Neural cell (in vitro differentiated cells): ENCODE measurements around the gene TCTN3. TPM values are rescaled to one million over a fixed set of nuclear protein-coding genes. Genes with fewer than 3 reads are reported as not detected.

Source experiments
- H2AFZ ChIP-seq: fragments of 200-600, 300-800 bp; sonication (generic), shearing (Covaris generic); 2 replicates; pipeline ENCODE4 v1.6.0; 2014; ENCODE audit warnings: low read depth, mild to moderate bottlenecking, antibody characterized with exemption, low read length, moderate library complexity
- H3F3A ChIP-seq: fragments of 200-600 bp; shearing (Covaris generic); 2 replicates; pipeline ENCODE4 v1.6.1; 2016; ENCODE audit warnings: mild to moderate bottlenecking, moderate library complexity, mixed read lengths, antibody characterized with exemption, low read length; ENCODE audit not compliant: insufficient read depth, poor library complexity, severe bottlenecking
- H3K27ac ChIP-seq: fragments of 200-600, 300-800 bp; sonication (generic), shearing (Covaris generic); 2 replicates; pipeline ENCODE4 v1.5.1; 2014; ENCODE audit warnings: mild to moderate bottlenecking, low read length, moderate library complexity
- H3K27me3 ChIP-seq: fragments of 300-800, 200-600 bp; sonication (generic), shearing (Covaris generic); 2 replicates; pipeline ENCODE4 v1.6.0; 2014; ENCODE audit warnings: mild to moderate bottlenecking, low read depth, low read length, moderate library complexity; ENCODE audit not compliant: insufficient read depth
- H3K36me3 ChIP-seq: fragments of 300-800, 200-600 bp; sonication (generic), shearing (Covaris generic); 2 replicates; pipeline ENCODE4 v1.5.1; 2014; ENCODE audit warnings: mild to moderate bottlenecking, antibody characterized with exemption, low read length, moderate library complexity; ENCODE audit not compliant: insufficient read depth
- H3K4me2 ChIP-seq: fragments of 300-800, 200-600 bp; sonication (generic), shearing (Covaris generic); 2 replicates; pipeline ENCODE4 v1.6.0; 2014; ENCODE audit warnings: mild to moderate bottlenecking, low read length
- H3K4me3 ChIP-seq: fragments of 300-800, 200-600 bp; sonication (generic), shearing (Covaris generic); 2 replicates; pipeline ENCODE4 v1.5.1; 2014; ENCODE audit warnings: mild to moderate bottlenecking, low read length, moderate library complexity
- H3K79me2 ChIP-seq: fragments of 200-600 bp; shearing (Covaris generic); replicated peaks from 2 replicates; pipeline ENCODE4 v1.6.0; 2014; ENCODE audit warnings: mild to moderate bottlenecking, low read length, moderate library complexity; ENCODE audit not compliant: insufficient read depth
- H3K9ac ChIP-seq: fragments of 300-800, 200-600 bp; sonication (generic), shearing (Covaris generic); 2 replicates; pipeline ENCODE4 v1.6.1; 2016; ENCODE audit warnings: mild to moderate bottlenecking, low read length, mixed read lengths
- H3K9me2 ChIP-seq: fragments of 200-600 bp; shearing (Covaris generic); 2 replicates; pipeline ENCODE4 v1.6.1; 2016; ENCODE audit warnings: mild to moderate bottlenecking, low read length, mixed read lengths; ENCODE audit not compliant: insufficient read depth
- H3K9me3 ChIP-seq: fragments of 200-600, 300-800 bp; sonication (generic), shearing (Covaris generic); 2 replicates; pipeline ENCODE4 v1.6.1; 2016; ENCODE audit warnings: mild to moderate bottlenecking, mixed run types, low read length, moderate library complexity, mixed read lengths
- H4K20me1 ChIP-seq: fragments of 200-600 bp; shearing (Covaris generic); 2 replicates; pipeline ENCODE4 v1.6.1; 2016; ENCODE audit warnings: mild to moderate bottlenecking, mixed run types; ENCODE audit not compliant: insufficient read depth
- CTCF ChIP-seq: fragments of 450-650 bp; IDR thresholded peaks from 2 replicates; pipeline ENCODE4 v1.5.1; 2014; ENCODE audit warnings: antibody characterized with exemption, mild to moderate bottlenecking, moderate library complexity; ENCODE audit not compliant: poor library complexity, severe bottlenecking
- EP300 ChIP-seq: fragments of 450-650 bp; conservative IDR thresholded peaks from 2 replicates; pipeline ENCODE4 v1.6.1; 2014; ENCODE audit warnings: antibody characterized with exemption, mild to moderate bottlenecking, moderate library complexity; ENCODE audit not compliant: poor library complexity, severe bottlenecking
- EZH2 ChIP-seq: fragments of 200-600, 300-800 bp; shearing (Covaris generic), sonication (generic); IDR thresholded peaks from 2 replicates; pipeline ENCODE4 v1.6.1; 2014; ENCODE audit warnings: antibody characterized with exemption, low read length, borderline replicate concordance, mild to moderate bottlenecking; ENCODE audit not compliant: insufficient read depth, poor library complexity, severe bottlenecking
- MXI1 ChIP-seq: fragments of 450-650 bp; conservative IDR thresholded peaks from 2 replicates; pipeline ENCODE4 v1.6.1; 2014; ENCODE audit warnings: antibody characterized with exemption, mild to moderate bottlenecking; ENCODE audit not compliant: poor library complexity, severe bottlenecking
- POLR2AphosphoS5 ChIP-seq: IDR thresholded peaks from 2 replicates; pipeline ENCODE4 v1.6.1; 2012
- RAD21 ChIP-seq: fragments of 450-650 bp; conservative IDR thresholded peaks from 2 replicates; pipeline ENCODE4 v1.6.1; 2014; ENCODE audit warnings: antibody characterized with exemption, mild to moderate bottlenecking, moderate library complexity
- REST ChIP-seq: IDR thresholded peaks from 2 replicates; pipeline ENCODE4 v1.6.1; 2012; ENCODE audit warnings: borderline replicate concordance
- SMC3 ChIP-seq: fragments of 450-650 bp; conservative IDR thresholded peaks from 2 replicates; pipeline ENCODE4 v1.6.1; 2014; ENCODE audit warnings: antibody characterized with exemption, mild to moderate bottlenecking, moderate library complexity; ENCODE audit not compliant: poor library complexity
- TAF1 ChIP-seq: IDR thresholded peaks from 2 replicates; pipeline ENCODE4 v1.6.1; 2012; ENCODE audit warnings: low read depth
- polyA plus RNA-seq: library from polyadenylated mRNA; depleted of rRNA; stranded (reverse); fragments of >200 nt; gene quantifications from 2 replicates; pipeline ENCODE4 v1.2.3, GENCODE V29; 2014

TCTN3 gene
- polyA plus RNA-seq, 1 donor from 2014 or later: 22.2 TPM

- H2AFZ ChIP-seq: no peak overlapping the region
- TF ChIP-seq TAF1 (no peak), MXI1 (no peak), REST (no peak), EZH2 (no peak), CTCF (no peak), POLR2AphosphoS5 (no peak)
- H3K9ac ChIP-seq: no peak overlapping the region
- no peak overlapping the region for H3K4me3 ChIP-seq
- no peaks in the 10 kb centered on the region for H3K27me3 ChIP-seq
- no peaks in the 10 kb centered on the region for H3K9me3 ChIP-seq
- H3K4me2 ChIP-seq: no peak overlapping the region
- no peaks in the 10 kb centered on the region for H3K79me2 ChIP-seq
- no peaks in the 10 kb centered on the region for H3K36me3 ChIP-seq
- no peak overlapping the region for H3K27ac ChIP-seq
- no peaks in the 10 kb centered on the region for H3K9me2 ChIP-seq
- no peaks in the 10 kb centered on the region for H4K20me1 ChIP-seq
- no peaks in the 10 kb centered on the region for H3F3A ChIP-seq
Measured at GRCh38 chr10:95742485-95742884, 48.8 kb upstream of the TCTN3 start.

GRCh38 chr10:95741807-95742467, 48.2 kb upstream of the TCTN3 start:
- TF ChIP-seq REST (no peak), EP300 (no peak), EZH2 (no peak), MXI1 (no peak), SMC3 (no peak), RAD21 (no peak), CTCF (no peak), POLR2AphosphoS5 (no peak), TAF1 (no peak)
- H3K4me2 ChIP-seq: no peak overlapping the region
- no peak overlapping the region for H3K9ac ChIP-seq
- no peaks in the 10 kb centered on the region for H3F3A ChIP-seq
- H4K20me1 ChIP-seq: no peaks in the 10 kb centered on the region
- no peak overlapping the region for H3K4me3 ChIP-seq
- H3K9me3 ChIP-seq: no peaks in the 10 kb centered on the region
- H3K36me3 ChIP-seq: no peaks in the 10 kb centered on the region
- H3K9me2 ChIP-seq: no peaks in the 10 kb centered on the region
- no peak overlapping the region for H2AFZ ChIP-seq
- no peaks in the 10 kb centered on the region for H3K79me2 ChIP-seq
- H3K27ac ChIP-seq: no peak overlapping the region
- H3K27me3 ChIP-seq: no peaks in the 10 kb centered on the region
